NB4 (cell line): ENCODE data around the gene PITPNM3.

Source experiments
- CTCF ChIP-seq: IDR thresholded peaks from one replicate; pipeline ENCODE4 v1.5.1; 2012; ENCODE audit warnings: low read depth, low read length
- MAX ChIP-seq: IDR thresholded peaks from 2 replicates; pipeline ENCODE4 v1.6.1; 2011; ENCODE audit warnings: low read depth, low read length

GRCh38 chr17:6461792-6462524, 94.4 kb downstream of the PITPNM3 start:
- TF ChIP-seq CTCF (no peak), MAX (no peak)
